GM23338 (cell line): ENCODE data around the gene SLC35D2. TPM values are rescaled to one million over a fixed set of nuclear protein-coding genes. Genes with fewer than 3 reads are reported as not detected.

Source experiments
- ATAC-seq: fragments of 200-7000 bp; cut with Tn5 transposase; 3 replicates; pipeline ENCODE4 v1.9.1; 2020
- DNase-seq: peaks from one replicate; pipeline ENCODE4 v3.0.0-alpha.2; 2015; ENCODE audit warnings: low spot score
- H2AFZ ChIP-seq: fragments of 200-600 bp; sonication (generic); 2 replicates; pipeline ENCODE4 v1.8.0; 2016; ENCODE audit warnings: antibody characterized with exemption, mild to moderate bottlenecking, moderate library complexity
- H3F3A ChIP-seq: fragments of 200-600 bp; sonication (generic); replicated peaks from 2 replicates; pipeline ENCODE4 v1.8.0; 2017; ENCODE audit warnings: antibody characterized with exemption, mixed run types, low read depth
- H3K27ac ChIP-seq: fragments of 200-600 bp; sonication (generic); 2 replicates; pipeline ENCODE4 v1.6.1; 2016; ENCODE audit warnings: low read depth
- H3K27me3 ChIP-seq: fragments of 200-600 bp; sonication (generic); 2 replicates; pipeline ENCODE4 v1.8.0; 2016; ENCODE audit warnings: mild to moderate bottlenecking, mixed run types, moderate library complexity; ENCODE audit not compliant: insufficient read depth
- H3K36me3 ChIP-seq: fragments of 200-600 bp; sonication (generic); 2 replicates; pipeline ENCODE4 v1.8.0; 2016; ENCODE audit warnings: mild to moderate bottlenecking; ENCODE audit not compliant: insufficient read depth
- H3K4me1 ChIP-seq: fragments of 200-600 bp; sonication (generic); 2 replicates; pipeline ENCODE4 v1.8.0; 2016; ENCODE audit warnings: mild to moderate bottlenecking, moderate library complexity; ENCODE audit not compliant: insufficient read depth
- H3K4me2 ChIP-seq: fragments of 200-600 bp; sonication (generic); 2 replicates; pipeline ENCODE4 v1.7.1; 2017; ENCODE audit warnings: mixed run types
- H3K4me3 ChIP-seq: fragments of 200-600 bp; sonication (generic); 2 replicates; pipeline ENCODE4 v1.6.1; 2016; ENCODE audit warnings: mixed run types
- H3K79me2 ChIP-seq: fragments of 200-600 bp; sonication (generic); replicated peaks from 2 replicates; pipeline ENCODE4 v1.8.0; 2017; ENCODE audit warnings: mild to moderate bottlenecking; ENCODE audit not compliant: insufficient read depth
- H3K9me2 ChIP-seq: fragments of 200-600 bp; sonication (generic); 2 replicates; pipeline ENCODE4 v1.8.0; 2017; ENCODE audit not compliant: insufficient read depth
- H4K20me1 ChIP-seq: fragments of 200-600 bp; sonication (generic); replicated peaks from 2 replicates; pipeline ENCODE4 v1.8.0; 2017; ENCODE audit warnings: mild to moderate bottlenecking; ENCODE audit not compliant: insufficient read depth
- H3K27ac Mint-ChIP-seq: 2 replicates; pipeline ENCODE4 v1.8.0; 2020; ENCODE audit warnings: inconsistent platforms, mild to moderate bottlenecking, moderate library complexity, mixed read lengths
- H3K27me3 Mint-ChIP-seq: 3 replicates; pipeline ENCODE4 v1.8.0; 2022; ENCODE audit warnings: low read depth, mild to moderate bottlenecking, moderate library complexity, mixed read lengths, inconsistent platforms; ENCODE audit not compliant: insufficient read depth, poor library complexity
- H3K36me3 Mint-ChIP-seq: 3 replicates; pipeline ENCODE4 v1.8.0; 2021; ENCODE audit warnings: low read depth, mild to moderate bottlenecking, inconsistent platforms, moderate library complexity, mixed read lengths
- H3K4me1 Mint-ChIP-seq: 3 replicates; pipeline ENCODE4 v1.8.0; 2020; ENCODE audit warnings: mild to moderate bottlenecking, inconsistent platforms, mixed read lengths
- H3K4me3 Mint-ChIP-seq: 3 replicates; pipeline ENCODE4 v1.8.0; 2021; ENCODE audit warnings: moderate library complexity, mild to moderate bottlenecking, inconsistent platforms, mixed read lengths
- H3K9me3 Mint-ChIP-seq: 3 replicates; pipeline ENCODE4 v1.8.0; 2020; ENCODE audit warnings: moderate library complexity, mild to moderate bottlenecking, inconsistent platforms, mixed read lengths
- CREB1 ChIP-seq: fragments of 250-450 bp; sonication (Bioruptor Pico); IDR thresholded peaks from 2 replicates; pipeline ENCODE4 v1.5.0; 2020; ENCODE audit warnings: low read depth, mild to moderate bottlenecking, moderate library complexity
- CTCF ChIP-seq, 2 experiments: fragments of 200-600 bp in 1 of 2; sonication (generic) in 1 of 2; conservative IDR thresholded peaks; 2 replicates each; pipeline versions ENCODE4 v1.5.1 to v1.6.1; 2016 to 2017; ENCODE audit warnings: antibody characterized with exemption in 2 of 2, low read depth in 2 of 2, mild to moderate bottlenecking in 2 of 2, moderate library complexity in 1 of 2
- ETS1 ChIP-seq: IDR thresholded peaks from 2 replicates; pipeline ENCODE4 v1.6.1; 2016; ENCODE audit warnings: antibody characterized with exemption
- JUNB ChIP-seq: IDR thresholded peaks from one replicate; pipeline ENCODE4 v1.6.1; 2016; ENCODE audit warnings: antibody characterized with exemption; ENCODE audit not compliant: unreplicated experiment
- NANOG ChIP-seq: IDR thresholded peaks from 2 replicates; pipeline ENCODE4 v1.6.1; 2016; ENCODE audit warnings: antibody characterized with exemption, borderline replicate concordance
- POLR2AphosphoS5 ChIP-seq: IDR thresholded peaks from 2 replicates; pipeline ENCODE4 v1.6.1; 2016; ENCODE audit warnings: antibody characterized with exemption, low read depth
- REST ChIP-seq: IDR thresholded peaks from one replicate; pipeline ENCODE4 v1.6.1; 2018; ENCODE audit warnings: antibody characterized with exemption; ENCODE audit not compliant: unreplicated experiment
- STAT1 ChIP-seq: IDR thresholded peaks from one replicate; pipeline ENCODE4 v1.6.1; 2016; ENCODE audit warnings: antibody characterized with exemption; ENCODE audit not compliant: unreplicated experiment
- ZNF331 ChIP-seq: fragments of 250-450 bp; sonication (Bioruptor Pico); IDR thresholded peaks from 2 replicates; pipeline ENCODE4 v1.5.0; 2020; ENCODE audit warnings: low read depth, mild to moderate bottlenecking, moderate library complexity
- ZNF462 ChIP-seq: fragments of 250-450 bp; sonication (Bioruptor Pico); IDR thresholded peaks from 2 replicates; pipeline ENCODE4 v1.5.0; 2020; ENCODE audit warnings: mild to moderate bottlenecking, moderate library complexity
- polyA plus RNA-seq: library from polyadenylated mRNA; unstranded; fragments of >200 nt; fragmentation: Nextera tagmentation; extraction: Ambion mirVana; gene quantifications from 2 replicates; pipeline ENCODE4 v1.2.1, GENCODE V29; 2016
- total RNA-seq: library from RNA; depleted of rRNA; stranded (reverse); fragments of >200 nt; shearing (Covaris generic); gene quantifications from 2 replicates; pipeline ENCODE4 v1.2.3, GENCODE V29; 2014

SLC35D2 gene
- total and polyA plus RNA-seq, 2 experiments from 2014 or later, result 8.2 to 14.4 TPM

GRCh38 chr9:96408409-96409280, 25.1 kb upstream of the SLC35D2 start:
- no peak overlapping the region for H3K4me3 ChIP-seq
- no peaks in the 10 kb centered on the region for H3K9me2 ChIP-seq
- H3K36me3 ChIP-seq, result no peaks in the 10 kb centered on the region; the same call in 1 of the 2 replicates
- H4K20me1 ChIP-seq, result peaks cover 22% of the 10 kb centered on the region; the same call in 1 of the 2 replicates
- 0 out of 2 replicates have a peak, but pooled peaks cover 8% of the 10 kb centered on the region for H3F3A ChIP-seq
- Mint-ChIP-seq H3K27ac (no peak overlapping the region), H3K9me3 (no peaks in the 10 kb centered on the region), H3K4me1 (peaks cover 39% of the 10 kb centered on the region), H3K36me3 (peaks cover 21% of the 10 kb centered on the region; the same call in 2 of the 3 replicates), H3K4me3 (no peak overlapping the region), H3K27me3 (no peaks in the 10 kb centered on the region)
- no peak overlapping the region for H3K27ac ChIP-seq
- DNase-seq, result no peak
- no peaks in the 10 kb centered on the region for H3K27me3 ChIP-seq
- H3K4me1 ChIP-seq, result peaks cover 39% of the 10 kb centered on the region
- ATAC-seq, result no peak
- H2AFZ ChIP-seq, result no peak overlapping the region
- peaks cover 83% of the 10 kb centered on the region for H3K79me2 ChIP-seq
- H3K4me2 ChIP-seq, result peak overlapping the region; percentile 67
- TF ChIP-seq REST (no peak), CREB1 (CRISPR knock-in tag) (no peak), ZNF462 (CRISPR knock-in tag) (no peak), CTCF (conservative IDR thresholded peaks at IDR 0.05; ENCODE audit: low read depth in 2 of 2) (no peak), POLR2AphosphoS5 (no peak), STAT1 (no peak), JUNB (no peak), ETS1 (no peak), ZNF331 (CRISPR knock-in tag) (no peak), NANOG (no peak)
